IPS DF 19.7 (cell line): ENCODE results near the gene NPBWR2.
"Not testable (repeated sequence)": the region's sequence is repeated elsewhere in the genome, so short reads cannot be mapped to it uniquely, and the experiment has no call there.

ENCODE experiments used
- DNase-seq: peaks from one replicate; pipeline ENCODE4 v3.0.0-alpha.2; 2013; ENCODE audit warnings: low read depth, low spot score

NPBWR2 gene

GRCh38 chr20:64119301-64119680 is 11.9 kb upstream of the NPBWR2 start:
- DNase-seq = no peak

- not testable (repeated sequence) for DNase-seq
Measured at GRCh38 chr20:64117432-64117777, 10.0 kb upstream of the NPBWR2 start.

GRCh38 chr20:64116541-64117431 is 9.4 kb upstream of the NPBWR2 start:
- DNase-seq = no peak

GRCh38 chr20:64116016-64116415 is 8.7 kb upstream of the NPBWR2 start:
- DNase-seq = no peak

- no peak for DNase-seq
Measured at GRCh38 chr20:64115171-64115911, 8.0 kb upstream of the NPBWR2 start.

GRCh38 chr20:64114356-64114971 is 7.1 kb upstream of the NPBWR2 start:
- no peak for DNase-seq

- no peak for DNase-seq
Measured at GRCh38 chr20:64113796-64114355, 6.5 kb upstream of the NPBWR2 start.

- no peak for DNase-seq
Measured at GRCh38 chr20:64113444-64113775, 6.0 kb upstream of the NPBWR2 start.

DNA sequence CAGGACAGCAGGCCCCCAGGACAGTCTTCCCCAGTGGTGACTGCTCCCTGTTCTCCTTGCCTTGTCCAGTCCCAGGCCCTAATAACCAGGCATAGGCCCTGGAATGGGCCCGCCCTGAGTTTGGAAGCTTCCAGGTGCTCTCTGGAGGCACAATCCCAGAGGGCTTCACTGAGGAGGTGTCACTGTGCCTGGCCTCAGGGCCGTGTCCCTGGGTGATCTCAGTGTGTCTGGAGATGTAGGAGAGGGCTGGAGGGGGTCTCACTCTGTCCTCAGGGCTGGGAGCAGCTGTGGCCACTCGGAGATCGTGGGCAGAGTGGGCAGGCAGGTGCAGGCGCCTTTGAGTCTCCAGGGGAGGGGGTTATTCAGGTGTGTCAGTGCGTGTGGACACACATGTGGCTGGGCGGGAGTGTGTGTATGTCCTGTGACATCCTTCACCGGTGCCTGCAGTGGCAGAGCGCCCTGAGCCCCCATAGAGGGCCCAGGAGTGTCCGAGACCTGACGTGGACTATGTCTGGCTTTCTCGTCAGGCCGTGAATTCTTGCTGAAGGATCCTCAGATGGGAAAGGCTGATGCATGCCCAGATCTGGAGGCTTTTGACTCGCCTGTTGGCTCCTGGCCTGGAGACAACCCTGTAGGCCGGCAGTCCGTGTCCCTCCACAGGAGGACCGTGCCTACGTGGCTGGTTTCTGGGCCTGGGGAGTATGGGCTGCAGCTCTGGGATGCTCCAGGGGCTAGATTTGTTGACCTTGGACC is 5.5 kb upstream of the NPBWR2 start:
- no peak for DNase-seq

GRCh38 chr20:64111841-64112641 is 4.7 kb upstream of the NPBWR2 start:
- no peak for DNase-seq

GRCh38 chr20:64110411-64111068 is 3.2 kb upstream of the NPBWR2 start:
- no peak for DNase-seq

GRCh38 chr20:64109831-64110391 is 2.5 kb upstream of the NPBWR2 start:
- no peak for DNase-seq

GRCh38 chr20:64108731-64109681 is 1.6 kb upstream of the NPBWR2 start:
- no peak for DNase-seq

GRCh38 chr20:64107736-64108457 is 532 bp upstream of the NPBWR2 start:
- no peak for DNase-seq

DNA sequence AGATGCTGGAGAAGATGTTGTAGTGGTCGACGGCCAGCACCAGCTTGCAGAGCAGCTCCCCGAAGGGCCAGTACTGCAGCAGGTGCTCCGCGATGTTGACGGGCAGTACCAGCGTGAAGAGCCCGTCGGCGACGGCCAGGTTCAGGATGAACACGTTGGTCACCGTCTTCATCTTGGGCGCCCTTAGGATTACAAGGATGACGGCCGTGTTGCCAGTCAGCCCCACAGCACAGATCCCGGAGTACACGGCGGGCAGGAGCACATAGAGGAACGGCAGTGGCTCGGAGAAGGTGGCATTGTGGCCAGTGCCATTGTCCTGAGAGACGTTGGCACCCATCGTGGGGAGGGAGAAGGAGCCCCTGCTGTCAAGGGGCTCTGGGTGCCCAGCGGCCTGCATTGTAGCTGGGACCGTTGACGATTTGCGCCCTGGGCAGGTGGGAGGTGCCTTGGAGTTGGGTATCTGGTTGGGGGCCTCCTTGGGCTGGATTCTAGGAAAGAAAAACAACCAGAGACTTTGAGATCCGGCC is 867 bp downstream of the NPBWR2 start:
- DNase-seq = no peak

DNA sequence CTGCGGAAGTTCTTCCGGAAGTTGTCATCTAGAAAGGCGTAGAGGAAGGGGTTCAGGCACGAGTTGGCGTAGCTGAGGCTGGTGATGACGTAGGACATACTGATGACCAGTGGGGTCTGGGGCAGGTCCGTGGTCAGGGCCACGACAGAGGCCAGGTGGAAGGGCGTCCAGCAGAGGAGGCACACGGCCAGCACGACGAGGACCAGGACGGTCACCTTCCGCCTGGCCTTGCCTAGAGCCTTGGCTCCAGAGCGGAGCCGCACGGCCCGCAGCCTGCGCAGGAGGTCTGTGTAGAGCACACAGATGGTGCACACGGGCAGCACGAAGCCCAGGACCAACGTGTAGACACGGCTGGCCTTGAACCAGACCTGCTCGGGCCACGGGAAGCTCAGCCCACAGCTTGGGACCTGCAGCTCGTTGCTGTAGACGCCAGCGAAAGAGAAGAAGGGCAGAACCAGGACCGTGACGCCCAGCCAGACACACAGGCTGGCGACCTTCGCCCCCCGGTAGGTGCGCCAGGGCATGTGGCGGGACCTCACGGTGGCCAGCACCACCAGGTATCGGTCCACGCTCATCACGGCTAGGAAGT is 1.4 kb downstream of the NPBWR2 start:
- no peak for DNase-seq

GRCh38 chr20:64104667-64105451 is 2.5 kb downstream of the NPBWR2 start:
- no peak for DNase-seq
